Suprapubic skin (tissue), 3 donors: ENCODE data around the gene LZTR1.

Experiments
- POLR2AphosphoS5 ChIP-seq, 3 donors: sonication (generic); formaldehyde crosslinking; IDR thresholded peaks; one replicate each; pipeline ENCODE4 v1.6.1; 2017; ENCODE audit warnings: antibody characterized with exemption in 3 of 3
- TF ChIP-seq, protein P1 (sequence below), 2 donors: fragments of 200-600 bp in 1 of 2; fragments of 450-650 bp in 1 of 2; sonication (generic) in 1 of 2; IDR thresholded peaks; one replicate each; pipeline ENCODE4 v1.5.1; 2016 to 2019; ENCODE audit warnings: antibody characterized with exemption in 2 of 2, mild to moderate bottlenecking in 1 of 2, moderate library complexity in 1 of 2

DNA sequence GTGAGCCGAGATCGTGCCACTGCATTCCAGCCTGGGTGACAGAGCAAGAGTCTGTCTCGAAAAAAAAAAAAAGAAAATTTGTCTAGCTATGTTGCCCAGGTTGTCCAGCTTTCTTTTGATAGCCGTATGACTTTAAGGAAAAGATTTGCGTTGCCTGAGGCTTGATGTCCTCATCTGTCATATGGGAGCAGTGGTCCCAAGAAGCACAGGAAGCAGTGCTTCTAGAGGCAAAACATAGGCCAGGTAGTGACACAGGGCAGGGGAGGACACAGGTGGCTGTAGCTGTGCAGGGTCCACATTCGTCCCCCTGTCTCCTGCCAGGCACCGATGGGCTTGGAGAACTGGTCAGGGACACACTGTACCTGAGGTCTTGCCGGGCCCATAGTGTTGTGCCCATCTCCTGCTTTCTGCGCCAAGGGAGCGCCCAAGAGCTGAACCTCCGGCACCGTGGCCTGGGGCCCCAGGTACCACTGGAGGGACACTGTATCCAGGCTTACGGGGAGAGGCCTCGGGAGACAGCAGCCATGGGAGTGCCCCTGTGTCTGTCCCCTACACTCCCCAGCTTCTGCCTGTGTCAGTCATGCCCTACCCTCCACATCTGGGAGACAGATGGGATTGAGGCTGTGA is 65.1 kb downstream of the LZTR1 start:
- TF ChIP-seq, protein P1, sequence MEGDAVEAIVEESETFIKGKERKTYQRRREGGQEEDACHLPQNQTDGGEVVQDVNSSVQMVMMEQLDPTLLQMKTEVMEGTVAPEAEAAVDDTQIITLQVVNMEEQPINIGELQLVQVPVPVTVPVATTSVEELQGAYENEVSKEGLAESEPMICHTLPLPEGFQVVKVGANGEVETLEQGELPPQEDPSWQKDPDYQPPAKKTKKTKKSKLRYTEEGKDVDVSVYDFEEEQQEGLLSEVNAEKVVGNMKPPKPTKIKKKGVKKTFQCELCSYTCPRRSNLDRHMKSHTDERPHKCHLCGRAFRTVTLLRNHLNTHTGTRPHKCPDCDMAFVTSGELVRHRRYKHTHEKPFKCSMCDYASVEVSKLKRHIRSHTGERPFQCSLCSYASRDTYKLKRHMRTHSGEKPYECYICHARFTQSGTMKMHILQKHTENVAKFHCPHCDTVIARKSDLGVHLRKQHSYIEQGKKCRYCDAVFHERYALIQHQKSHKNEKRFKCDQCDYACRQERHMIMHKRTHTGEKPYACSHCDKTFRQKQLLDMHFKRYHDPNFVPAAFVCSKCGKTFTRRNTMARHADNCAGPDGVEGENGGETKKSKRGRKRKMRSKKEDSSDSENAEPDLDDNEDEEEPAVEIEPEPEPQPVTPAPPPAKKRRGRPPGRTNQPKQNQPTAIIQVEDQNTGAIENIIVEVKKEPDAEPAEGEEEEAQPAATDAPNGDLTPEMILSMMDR (IDR thresholded peaks at IDR 0.05) = no peak
- TF ChIP-seq POLR2AphosphoS5 (IDR thresholded peaks at IDR 0.05) = no peak
